Panc1 (cell line): ENCODE measurements around the gene ASTN2. TPM values are rescaled to one million over a fixed set of nuclear protein-coding genes. Genes with fewer than 3 reads are reported as not detected.

Experiments used
- ATAC-seq: fragments of 200-7000 bp; cut with Tn5 transposase; 2 replicates; pipeline ENCODE4 v1.9.1; 2020; ENCODE audit warnings: mild to moderate bottlenecking, moderate library complexity
- BruUV-seq: library from RNA; stranded (reverse); fragments of 400-500 nt; replicated peaks from 2 replicates; lab custom pipeline; 2021; lab: Mats Ljungman, UMichigan
- CTCF ChIA-PET: fragments of 300-600 bp; sonication (Branson Sonifier 250); formaldehyde crosslinking; loops from one replicate; lab custom pipeline; 2022; ENCODE audit warnings: antibody characterized with exemption; lab: Charles Lee
- POLR2A ChIA-PET: fragments of 300-600 bp; sonication (Branson Sonifier 250); formaldehyde crosslinking; loops from one replicate; lab custom pipeline; 2022; ENCODE audit warnings: antibody characterized with exemption; lab: Charles Lee
- DNase-seq: peaks from one replicate; pipeline ENCODE4 v3.0.0-alpha.2; 2010; ENCODE audit warnings: low read depth, low spot score
- H3K27ac ChIP-seq: 2 replicates; pipeline ENCODE4 v1.5.1; 2011; ENCODE audit warnings: mild to moderate bottlenecking, low read length, inconsistent platforms
- H3K27me3 ChIP-seq: fragments of 200-500 bp; sonication (Bioruptor generic); 2 replicates; pipeline ENCODE4 v1.6.0; 2014; ENCODE audit warnings: low read length, inconsistent platforms; ENCODE audit not compliant: control insufficient read depth, insufficient read depth
- H3K36me3 ChIP-seq: fragments of 200-500 bp; sonication (Bioruptor generic); 2 replicates; pipeline ENCODE4 v1.5.1; 2014; ENCODE audit warnings: inconsistent platforms, mild to moderate bottlenecking, low read length, moderate library complexity; ENCODE audit not compliant: control insufficient read depth, insufficient read depth
- H3K4me1 ChIP-seq: 2 replicates; pipeline ENCODE4 v1.5.1; 2011; ENCODE audit warnings: inconsistent platforms, mild to moderate bottlenecking, low read length, moderate library complexity; ENCODE audit not compliant: control insufficient read depth, insufficient read depth
- H3K4me3 ChIP-seq, 2 experiments: 2 replicates each; pipeline ENCODE4 v1.5.1; 2011 to 2012; ENCODE audit warnings: low read depth in 2 of 2, low read length in 2 of 2, mild to moderate bottlenecking in 2 of 2, inconsistent platforms in 1 of 2, moderate library complexity in 1 of 2
- H3K9me3 ChIP-seq: fragments of 200-500 bp; sonication (Bioruptor generic); 2 replicates; pipeline ENCODE4 v1.5.1; 2014; ENCODE audit warnings: low read depth, mild to moderate bottlenecking, inconsistent platforms, low read length, moderate library complexity; ENCODE audit not compliant: control insufficient read depth, insufficient read depth
- CTCF ChIP-seq: fragments of 450-650 bp; IDR thresholded peaks from 2 replicates; pipeline ENCODE4 v1.5.1; 2017; ENCODE audit warnings: mild to moderate bottlenecking
- POLR2AphosphoS5 ChIP-seq: IDR thresholded peaks from 2 replicates; pipeline ENCODE4 v1.6.1; 2012; ENCODE audit warnings: mild to moderate bottlenecking, low read depth, low read length, moderate library complexity
- REST ChIP-seq, 2 experiments: IDR thresholded peaks; 2 replicates each; pipeline ENCODE4 v1.6.1; 2011 to 2012; ENCODE audit warnings: low read depth in 2 of 2, control low read depth in 1 of 2, low read length in 1 of 2, mild to moderate bottlenecking in 1 of 2, moderate library complexity in 1 of 2; ENCODE audit not compliant: insufficient read depth in 1 of 2
- SIN3A ChIP-seq: IDR thresholded peaks from 2 replicates; pipeline ENCODE4 v1.6.1; 2012; ENCODE audit warnings: low read depth, mild to moderate bottlenecking, low read length, moderate library complexity, borderline replicate concordance; ENCODE audit not compliant: insufficient read depth
- TCF7L2 ChIP-seq: IDR thresholded peaks from 2 replicates; pipeline ENCODE4 v1.6.1; 2011; ENCODE audit warnings: mild to moderate bottlenecking, low read depth, low read length, inconsistent platforms
- in situ Hi-C: cut with HindIII; loops from 2 replicates; pipeline ENCODE4 v1.10.0; 2016; ENCODE audit warnings: low sequenced_read_pairs, low pct_unique_long_range_greater_than_20kb
- intact Hi-C: fragments of 100-400 bp; cut with micrococcal nuclease; formaldehyde crosslinking; loops from one replicate; pipeline ENCODE4 v1.10.0; 2022; ENCODE audit not compliant: unreplicated experiment
- total RNA-seq: library from RNA; stranded (reverse); gene quantifications from one replicate; pipeline ENCODE4 v1.2.1, GENCODE V29; 2021; ENCODE audit not compliant: unreplicated experiment

ASTN2 gene
- total RNA-seq, 1 experiment from 2014 or later = 3.9 TPM

DNA sequence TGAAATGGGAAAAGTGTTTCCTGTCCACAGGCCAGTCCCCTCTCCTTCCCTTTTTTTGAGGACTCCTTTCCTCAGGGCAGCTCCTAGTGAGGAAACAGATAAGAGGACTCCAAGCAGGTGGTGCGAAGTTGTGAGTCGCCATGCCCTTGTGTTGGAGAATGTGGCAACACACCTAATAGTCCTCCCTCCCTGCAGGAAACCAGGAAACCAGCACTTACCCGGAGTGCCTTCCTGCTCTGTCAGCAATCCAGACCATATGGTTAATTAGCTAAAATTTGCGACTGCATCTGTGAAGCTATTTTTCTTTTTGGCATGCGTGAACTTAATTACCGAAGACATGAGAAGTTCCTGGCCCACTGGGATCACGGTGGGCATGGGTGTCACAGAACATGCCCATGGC is 657.8 kb downstream of the ASTN2 start:
- no peak for ATAC-seq
- ChIA-PET POLR2A (no interaction called here), CTCF (no interaction called here)
- H3K4me3 ChIP-seq = no peak overlapping the region
- H3K27me3 ChIP-seq = no peaks in the 10 kb centered on the region
- no peaks in the 10 kb centered on the region for H3K9me3 ChIP-seq
- H3K27ac ChIP-seq = no peak overlapping the region
- H3K36me3 ChIP-seq = no peaks in the 10 kb centered on the region
- TF ChIP-seq TCF7L2 (no peak), POLR2AphosphoS5 (no peak), CTCF (no peak), REST (IDR thresholded peaks at IDR 0.05; ENCODE audit: insufficient read depth in 1 of 2, low read depth in 2 of 2, low read length in 1 of 2) (no peak), SIN3A (no peak)
- DNase-seq = no peak
- H3K4me1 ChIP-seq = no peaks in the 10 kb centered on the region
- no TSS peak for BruUV-seq
- intact Hi-C loops (no loop called here), in situ Hi-C loops (no loop called here)

DNA sequence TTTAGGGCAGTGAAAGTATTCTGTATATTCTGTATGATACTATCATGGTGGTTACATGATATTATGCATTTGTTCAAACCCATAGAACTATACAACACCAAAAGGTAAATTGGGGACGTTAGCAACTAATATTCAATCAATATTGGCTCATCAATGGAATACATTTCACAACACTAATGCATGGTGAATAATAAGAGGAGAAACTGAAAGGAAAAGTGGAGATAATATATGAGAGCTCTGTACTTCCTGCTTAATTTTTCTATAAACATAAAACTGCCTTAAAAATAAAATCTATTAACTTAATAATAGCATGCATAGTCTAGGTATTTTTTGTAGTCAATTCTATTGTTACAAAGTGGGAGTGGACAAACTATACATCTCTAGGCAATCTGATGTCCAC is 661.5 kb downstream of the ASTN2 start:
- TF ChIP-seq CTCF = no peak
- TF ChIP-seq SIN3A = no peak
- no peak for TF ChIP-seq POLR2AphosphoS5
- no peak for TF ChIP-seq TCF7L2
- TF ChIP-seq REST (IDR thresholded peaks at IDR 0.05; ENCODE audit: insufficient read depth in 1 of 2, low read depth in 2 of 2, low read length in 1 of 2) = no peak
- in situ Hi-C loops = no loop called here
- intact Hi-C loops = no loop called here
- Histone ChIP-seq H3K9me3 (no peaks in the 10 kb centered on the region), H3K36me3 (no peaks in the 10 kb centered on the region), H3K4me1 (no peaks in the 10 kb centered on the region), H3K4me3 (no peak overlapping the region), H3K27me3 (no peaks in the 10 kb centered on the region), H3K27ac (no peak overlapping the region)
- ChIA-PET POLR2A (no interaction called here), CTCF (no interaction called here)
- no peak for ATAC-seq
- BruUV-seq = no TSS peak
- no peak for DNase-seq
